Transverse colon (tissue), 4 donors: Measurements from ENCODE around the gene SIK3. TPM values are rescaled to one million over a fixed set of nuclear protein-coding genes. Genes with fewer than 3 reads are reported as not detected.
A peak's percentile ranks its signal among the peaks of the same experiment; 100 is the strongest.

Experiments used
- DNase-seq: peaks from one replicate; pipeline ENCODE4 v3.0.0-alpha.2; 2019
- H3K27ac ChIP-seq, 4 donors: fragments of 200-600 bp; sonication (generic); 2 replicates each; pipeline ENCODE4 v1.5.1; 2016 to 2018; ENCODE audit warnings: inconsistent platforms in 4 of 4
- H3K27me3 ChIP-seq: fragments of 200-600 bp; sonication (generic); 2 replicates; pipeline ENCODE4 v1.5.1; 2017; ENCODE audit warnings: inconsistent platforms
- H3K36me3 ChIP-seq, 4 donors: fragments of 200-600 bp; sonication (generic); 2 replicates each; pipeline ENCODE4 v1.5.1; 2017 to 2019; ENCODE audit warnings: inconsistent platforms in 4 of 4
- H3K4me1 ChIP-seq, 4 donors: fragments of 200-600 bp; sonication (generic); 2 replicates each; pipeline ENCODE4 v1.5.1; 2017 to 2020; ENCODE audit warnings: inconsistent platforms in 4 of 4
- H3K4me3 ChIP-seq, 4 donors: fragments of 200-600 bp; sonication (generic); 1 replicate in 1 of 4; 2 replicates in 3 of 4; pipeline versions ENCODE4 v1.5.1 to v1.6.1; 2017 to 2019; ENCODE audit warnings: inconsistent platforms in 4 of 4
- H3K9me3 ChIP-seq, 2 donors: fragments of 200-600 bp; sonication (generic); 2 replicates each; pipeline ENCODE4 v1.5.1; 2017 to 2019; ENCODE audit warnings: inconsistent platforms in 2 of 2
- CTCF ChIP-seq, 5 experiments: fragments of 200-600 bp in 3 of 5; fragments of 450-650 bp in 2 of 5; sonication (generic) in 3 of 5; IDR thresholded peaks; 1 replicate in 2 of 5; 2 replicates in 3 of 5; pipeline ENCODE4 v1.5.1; 2016 to 2017; ENCODE audit warnings: antibody characterized with exemption in 5 of 5, inconsistent platforms in 3 of 5, mild to moderate bottlenecking in 2 of 5, moderate library complexity in 1 of 5
- EP300 ChIP-seq: sonication (generic); formaldehyde crosslinking; IDR thresholded peaks from one replicate; pipeline ENCODE4 v1.6.1; 2017; ENCODE audit warnings: antibody characterized with exemption, low read depth
- POLR2A ChIP-seq: fragments of 450-650 bp; IDR thresholded peaks from one replicate; pipeline ENCODE4 v1.6.1; 2016; ENCODE audit warnings: antibody characterized with exemption, mild to moderate bottlenecking, moderate library complexity
- POLR2AphosphoS5 ChIP-seq, 3 donors: sonication (generic); formaldehyde crosslinking; IDR thresholded peaks; one replicate each; pipeline ENCODE4 v1.6.1; 2016; ENCODE audit warnings: antibody characterized with exemption in 3 of 3
- whole genome bisulfite sequencing, 2 donors: methylation state at CpG; one replicate each; pipeline ENCODE4 v1.1.5; 2018; ENCODE audit warnings: low coverage in 1 of 2; 5-methylcytosine and 5-hydroxymethylcytosine counted together
- in situ Hi-C, 4 donors: fragments of 200-750 bp; cut with MboI; loops; one replicate each; pipeline versions ENCODE4 v1.15.0 to v1.15.1; 2017; ENCODE audit warnings: low sequenced_read_pairs in 3 of 4, low pct_ligation_motif_present in 1 of 4, low pct_unique_long_range_greater_than_20kb in 1 of 4
- intact Hi-C: fragments of 100-400 bp; cut with DNase I; formaldehyde crosslinking; loops from one replicate; pipeline ENCODE4 v1.15.1; 2023; ENCODE audit warnings: low total_unique reads
- total RNA-seq, 4 donors: library from RNA; depleted of rRNA; stranded (reverse); fragments of >200 nt; gene quantifications; one replicate each; pipeline ENCODE4 v1.1.0, GENCODE V29; 2016

SIK3 gene
- total RNA-seq, 4 donors from 2014 or later, result 35.6 to 68.6 (median 38.9) TPM

- intact Hi-C loops (no loop called here), in situ Hi-C loops (no loop called here)
- Histone ChIP-seq H3K4me3 (no peak overlapping the region), H3K4me1 (peaks cover 0 to 32% (median 4%) of the 10 kb centered on the region in 4 donors), H3K27me3 (no peaks in the 10 kb centered on the region), H3K9me3 (no peaks in the 10 kb centered on the region), H3K36me3 (no peaks in the 10 kb centered on the region), H3K27ac (peak overlapping the region in 1 of 4 donors; percentile 0)
- TF ChIP-seq EP300, result no peak
- TF ChIP-seq POLR2AphosphoS5 (IDR thresholded peaks at IDR 0.05), result no peak
- TF ChIP-seq CTCF (IDR thresholded peaks at IDR 0.05), result no peak
- no peak for TF ChIP-seq POLR2A
- 38 to 67% methylated on average over 2 to 3 of the region's 3 CpGs for WGBS, 2 donors
- no peak for DNase-seq
Measured at GRCh38 chr11:116955548-116955947, 142.7 kb downstream of the SIK3 start.

- H3K9me3 ChIP-seq, result no peaks in the 10 kb centered on the region
- H3K27ac ChIP-seq, result no peak overlapping the region
- no peak overlapping the region for H3K4me3 ChIP-seq
- no peak for DNase-seq
- no peaks in the 10 kb centered on the region for H3K27me3 ChIP-seq
- no peaks in the 10 kb centered on the region for H3K36me3 ChIP-seq
- TF ChIP-seq CTCF (IDR thresholded peaks at IDR 0.05), result no peak
- in situ Hi-C loops (no loop called here), intact Hi-C loops (no loop called here)
- peaks cover 0 to 30% (median 3%) of the 10 kb centered on the region in 4 donors for H3K4me1 ChIP-seq
- 74 to 81% methylated on average over 6 of the region's 6 CpGs for WGBS, 2 donors
Measured at GRCh38 chr11:116953530-116954285, 144.5 kb downstream of the SIK3 start.

GRCh38 chr11:116951762-116952161 is 146.5 kb downstream of the SIK3 start:
- no peak for TF ChIP-seq EP300
- no peak for TF ChIP-seq POLR2A
- TF ChIP-seq POLR2AphosphoS5 (IDR thresholded peaks at IDR 0.05), result no peak
- no peak for TF ChIP-seq CTCF (IDR thresholded peaks at IDR 0.05)
- H3K4me1 ChIP-seq, result peaks cover 0 to 21% (median 0%) of the 10 kb centered on the region in 4 donors
- H3K36me3 ChIP-seq, result no peaks in the 10 kb centered on the region
- H3K27ac ChIP-seq, result no peak overlapping the region
- H3K9me3 ChIP-seq, result no peaks in the 10 kb centered on the region
- no peak overlapping the region for H3K4me3 ChIP-seq
- no peak for DNase-seq
- no peaks in the 10 kb centered on the region for H3K27me3 ChIP-seq
- WGBS, 2 donors, result 96% methylated on average over 3 of the region's 3 CpGs
- in situ Hi-C loops, result no loop called here
- intact Hi-C loops, result no loop called here

DNA sequence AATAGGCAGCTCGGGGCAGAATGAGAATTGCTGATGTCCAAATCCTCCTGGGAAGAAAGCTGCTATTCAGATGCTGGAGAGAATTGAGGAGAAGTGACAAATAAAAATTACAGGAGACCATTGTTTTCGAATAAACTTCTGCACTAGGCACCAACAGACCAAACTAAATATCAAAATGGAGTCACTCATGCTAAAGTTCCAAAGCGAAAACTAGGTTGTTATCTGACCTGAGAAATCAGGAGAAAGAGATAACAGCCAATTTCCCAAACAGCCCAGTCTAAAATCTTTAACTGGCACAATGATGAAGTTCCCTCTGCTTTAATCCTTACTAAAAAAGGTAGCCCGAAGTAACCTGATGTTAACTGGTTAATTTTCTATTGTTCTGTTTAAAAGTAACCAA is 148.0 kb downstream of the SIK3 start:
- no peaks in the 10 kb centered on the region for H3K36me3 ChIP-seq
- no peak overlapping the region for H3K27ac ChIP-seq
- H3K4me1 ChIP-seq, result peaks cover 0 to 12% (median 0%) of the 10 kb centered on the region in 4 donors
- no peak overlapping the region for H3K4me3 ChIP-seq
- TF ChIP-seq EP300, result no peak
- TF ChIP-seq POLR2A, result no peak
- no peak for TF ChIP-seq POLR2AphosphoS5 (IDR thresholded peaks at IDR 0.05)
- TF ChIP-seq CTCF (IDR thresholded peaks at IDR 0.05), result no peak
- WGBS, 2 donors, result 87 to 99% methylated on average over 4 of the region's 4 CpGs
- no peaks in the 10 kb centered on the region for H3K9me3 ChIP-seq
- DNase-seq, result no peak
- intact Hi-C loops (no loop called here), in situ Hi-C loops (no loop called here)
- H3K27me3 ChIP-seq, result no peaks in the 10 kb centered on the region
